Measurements from ENCODE around the gene ACTN4. TPM values are rescaled to one million over a fixed set of nuclear protein-coding genes. Genes with fewer than 3 reads are reported as not detected.

The ACTN4 gene
- total and polyA plus RNA-seq, 2 of the 4 experiments (the other 2 are of a cell fraction), result 541 to 659 TPM

DNA sequence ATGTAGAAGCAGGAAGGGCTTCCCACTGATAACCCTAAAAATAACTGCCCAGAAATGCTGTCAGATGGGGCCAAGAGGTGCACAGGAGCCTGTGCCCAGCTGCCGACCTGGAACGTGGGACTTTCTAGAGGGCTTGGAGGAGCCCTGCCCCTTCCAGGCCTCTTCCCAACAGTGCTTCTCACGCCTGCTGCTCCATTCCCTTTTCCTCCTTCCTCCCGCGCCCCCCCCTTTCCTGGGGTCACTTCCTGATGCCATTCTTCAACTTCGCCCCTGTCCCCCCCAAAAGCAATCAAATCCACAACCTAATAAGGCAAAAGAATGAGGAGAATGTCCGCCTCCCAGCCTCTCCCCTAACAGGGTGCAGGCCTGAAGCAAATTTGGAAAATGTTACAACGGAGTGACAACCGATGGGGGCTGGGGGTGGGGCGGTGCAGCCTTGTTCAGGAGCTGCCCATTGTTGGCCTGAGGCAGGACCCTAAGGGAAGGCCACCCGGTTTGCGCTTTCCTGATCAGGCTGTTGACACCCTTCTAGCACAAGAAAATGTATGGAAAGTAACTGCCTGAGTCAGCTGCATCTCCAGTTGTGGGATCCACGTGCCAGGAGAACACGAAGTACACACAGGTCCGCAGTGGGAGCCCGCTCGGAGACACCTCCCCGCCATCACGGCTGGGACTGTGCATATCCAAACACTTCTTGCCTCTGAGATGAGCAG is 18.7 kb downstream of the ACTN4 start:
- Histone ChIP-seq H3K4me3 (ENCODE audit: insufficient read depth, low read depth, low read length) (no peak overlapping the region), H3K27ac (ENCODE audit: insufficient read depth, low read length) (peak overlapping the region; percentile 96), H3K27me3 (ENCODE audit: control insufficient read depth, insufficient read depth, low read length) (no peaks in the 10 kb centered on the region), H4K91ac (ENCODE audit: insufficient read depth, low read depth, low read length) (peak overlapping the region; percentile 99), H2BK20ac (ENCODE audit: low read depth, low read length) (peak overlapping the region; percentile 95), H3K56ac (ENCODE audit: extremely low read depth, insufficient read depth, low read length) (peak overlapping the region; percentile 90), H3K79me1 (ENCODE audit: low read depth in 1 of 2, low read length in 2 of 2) (peaks cover 5 to 75% of the 10 kb centered on the region in 2 experiments; a peak in 3 of 4 replicates), H3K4me2 (ENCODE audit: low read depth, low read length) (peak overlapping the region; percentile 14), H2BK120ac (ENCODE audit: low read depth, low read length) (peak overlapping the region; percentile 99), H4K5ac (ENCODE audit: low read depth, low read length) (peak overlapping the region; percentile 92), H3K14ac (replicated peaks; ENCODE audit: low read depth, low read length) (peak overlapping the region; percentile 99), H3K9me1 (ENCODE audit: insufficient read depth, low read length) (peaks cover 61% of the 10 kb centered on the region), H3K18ac (ENCODE audit: low read depth, low read length) (peak overlapping the region; percentile 74), H2BK15ac (ENCODE audit: low read depth, low read length) (peak overlapping the region; percentile 100; the same call in 2 of the 3 replicates), H2AK5ac (ENCODE audit: low read depth, low read length) (peak overlapping the region; percentile 100), H3K9ac (ENCODE audit: low read depth, low read length) (peak overlapping the region; percentile 68), H4K8ac (ENCODE audit: low read depth in 2 of 2, low read length in 2 of 2) (peak overlapping the region; percentile 95 to 97), H3K36me3 (ENCODE audit: control insufficient read depth, insufficient read depth, low read length) (peaks cover 9% of the 10 kb centered on the region), H3K4ac (ENCODE audit: low read depth, low read length) (peak overlapping the region; percentile 98), H2BK5ac (ENCODE audit: low read depth, low read length, poor library complexity, severe bottlenecking) (peak overlapping the region; percentile 96), H4K20me1 (ENCODE audit: insufficient read depth, low read length) (peaks cover 80% of the 10 kb centered on the region), H3K23ac (ENCODE audit: low read depth, low read length) (peak overlapping the region; percentile 99), H3K4me1 (ENCODE audit: control insufficient read depth, insufficient read depth, low read length) (peaks cover 63% of the 10 kb centered on the region), H3K9me3 (ENCODE audit: control insufficient read depth, insufficient read depth, low read length) (no peaks in the 10 kb centered on the region), H2AFZ (replicated peaks; ENCODE audit: low read length, poor library complexity) (peak overlapping the region; percentile 62), H2AK9ac (replicated peaks; ENCODE audit: low read depth, low read length, poor library complexity) (peak overlapping the region; percentile 91)
- in situ Hi-C loops (cut with MboI; ENCODE audit: low sequenced_read_pairs), result no loop called here
- intact Hi-C loops (cut with micrococcal nuclease), result no loop called here
- peak; percentile 15 for ATAC-seq (ENCODE audit: low read depth)
- WGBS, 2 experiments (ENCODE audit: extremely low coverage in 2 of 2, insufficient read length in 1 of 2), result 36% methylated on average over 15 of the region's 19 CpGs; no CpG with 5 or more reads in 1 of the 2 experiments
- ChIA-PET POLR2A (ENCODE audit: unreplicated experiment) (interaction anchor here (0.5 to 0.6 kb wide), 2 partner anchors 13 to 506 kb away, joined by 4 to 9 read pairs; no protein-coding TSS in a partner anchor), CTCF (no interaction called here)
- no TSS peak for BruUV-seq (replicated peaks)
- TF ChIP-seq POLR2A (IDR thresholded peaks at IDR 0.05; ENCODE audit: low read depth, low read length) (0 out of 2 replicates have a peak, but pooled peaks have one; percentile 11), MAZ (IDR thresholded peaks at IDR 0.05; ENCODE audit: borderline replicate concordance, low read depth, low read length) (peak; percentile 38; the same call in 1 of the 2 replicates), FOS (IDR thresholded peaks at IDR 0.05; ENCODE audit: low read depth, low read length) (no peak), BHLHE40 (IDR thresholded peaks at IDR 0.05; ENCODE audit: low read depth, low read length) (0 out of 2 replicates have a peak, but pooled peaks have one; percentile 4)
- dilution Hi-C loops (cut with HindIII; ENCODE audit: low sequenced_read_pairs, unreplicated experiment), result no loop called here
- DNase-seq, result peak; percentile 51

All from IMR-90 (cell line).